ENCODE data around the gene GRB2.

GRCh38 chr17:75326226-75326848 lies 79.1 kb downstream of the GRB2 start:
- TF ChIP-seq, protein P1, sequence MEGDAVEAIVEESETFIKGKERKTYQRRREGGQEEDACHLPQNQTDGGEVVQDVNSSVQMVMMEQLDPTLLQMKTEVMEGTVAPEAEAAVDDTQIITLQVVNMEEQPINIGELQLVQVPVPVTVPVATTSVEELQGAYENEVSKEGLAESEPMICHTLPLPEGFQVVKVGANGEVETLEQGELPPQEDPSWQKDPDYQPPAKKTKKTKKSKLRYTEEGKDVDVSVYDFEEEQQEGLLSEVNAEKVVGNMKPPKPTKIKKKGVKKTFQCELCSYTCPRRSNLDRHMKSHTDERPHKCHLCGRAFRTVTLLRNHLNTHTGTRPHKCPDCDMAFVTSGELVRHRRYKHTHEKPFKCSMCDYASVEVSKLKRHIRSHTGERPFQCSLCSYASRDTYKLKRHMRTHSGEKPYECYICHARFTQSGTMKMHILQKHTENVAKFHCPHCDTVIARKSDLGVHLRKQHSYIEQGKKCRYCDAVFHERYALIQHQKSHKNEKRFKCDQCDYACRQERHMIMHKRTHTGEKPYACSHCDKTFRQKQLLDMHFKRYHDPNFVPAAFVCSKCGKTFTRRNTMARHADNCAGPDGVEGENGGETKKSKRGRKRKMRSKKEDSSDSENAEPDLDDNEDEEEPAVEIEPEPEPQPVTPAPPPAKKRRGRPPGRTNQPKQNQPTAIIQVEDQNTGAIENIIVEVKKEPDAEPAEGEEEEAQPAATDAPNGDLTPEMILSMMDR (IDR thresholded peaks at IDR 0.05 in 8 of 11, conservative IDR thresholded peaks at IDR 0.05 in 3 of 11): no peak
- TF ChIP-seq POLR2A (IDR thresholded peaks at IDR 0.05): no peak
- peak in 1 of 3 donors; percentile 17 for TF ChIP-seq POLR2AphosphoS5 (IDR thresholded peaks at IDR 0.05)

Measured in spleen (tissue), 7 donors.